Dedifferentiated amniotic fluid mesenchymal stem cell (primary cell): ENCODE data around the gene TGFB3.

Experiments
- DNase-seq: peaks from one replicate; pipeline ENCODE4 v3.0.0-alpha.2; 2016; ENCODE audit errors: extremely low spot score

TGFB3 gene

GRCh38 chr14:75987201-75987970, 5.6 kb upstream of the TGFB3 start:
- no peak for DNase-seq

DNA sequence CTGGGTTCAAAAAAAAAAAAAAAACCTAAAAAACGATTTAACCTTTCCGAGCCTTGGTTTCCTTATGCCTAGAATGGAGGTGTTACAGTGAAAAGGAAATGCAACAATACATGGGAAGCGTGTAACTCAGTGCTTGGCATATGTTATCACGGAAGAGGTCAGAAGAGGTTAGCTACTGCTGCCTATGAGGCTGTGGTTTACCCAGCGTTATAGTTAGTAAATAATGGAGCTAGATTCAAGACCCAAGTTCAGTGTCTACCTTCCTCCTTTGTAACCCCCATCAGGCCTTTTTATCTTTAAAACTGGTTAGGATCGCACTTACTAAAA, 4.6 kb upstream of the TGFB3 start:
- DNase-seq: no peak

GRCh38 chr14:75985618-75986438, 4.0 kb upstream of the TGFB3 start, which contains the start of gene IFT43:
IFT43 (plus strand) TSS chr14:75985763; CDS start chr14:75985787, 24 bp downstream.
- DNase-seq: peak; percentile 70

DNA sequence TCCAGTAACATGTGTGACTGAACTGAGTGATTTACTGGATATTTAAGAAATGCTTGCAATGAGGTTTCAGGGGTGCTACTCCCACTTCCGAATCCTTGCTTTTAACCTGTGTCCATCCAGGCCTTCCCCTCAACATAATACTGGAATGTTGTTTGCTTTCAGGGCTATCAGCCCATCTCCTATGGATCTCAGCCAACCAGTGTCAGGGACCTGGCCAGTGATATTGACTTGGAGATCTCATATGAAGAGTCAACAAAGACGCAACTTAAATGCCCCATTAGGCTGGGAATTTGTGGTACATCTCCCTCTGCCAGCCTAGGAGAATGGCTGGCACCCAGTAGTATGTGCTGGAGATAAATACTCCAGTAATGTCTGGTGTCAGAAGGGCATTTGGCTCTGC, 2.9 kb upstream of the TGFB3 start:
- no peak for DNase-seq

DNA sequence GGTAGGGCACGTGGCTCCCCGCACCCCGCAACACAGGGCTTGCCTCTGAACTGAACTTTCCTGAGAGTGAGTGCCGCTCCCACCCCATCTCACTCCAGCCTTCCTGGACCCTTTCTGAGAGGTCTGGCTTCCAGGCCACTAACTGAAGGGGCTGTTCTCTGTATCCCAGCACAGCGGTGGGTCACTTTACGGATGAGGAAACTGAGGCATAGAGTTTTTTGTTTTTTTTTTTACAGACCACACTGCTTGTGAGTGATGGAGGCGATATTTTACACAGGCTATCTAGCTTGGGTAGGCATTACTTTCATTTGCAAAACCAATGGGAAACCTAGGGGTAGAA, 1.2 kb upstream of the TGFB3 start:
- DNase-seq: no peak

DNA sequence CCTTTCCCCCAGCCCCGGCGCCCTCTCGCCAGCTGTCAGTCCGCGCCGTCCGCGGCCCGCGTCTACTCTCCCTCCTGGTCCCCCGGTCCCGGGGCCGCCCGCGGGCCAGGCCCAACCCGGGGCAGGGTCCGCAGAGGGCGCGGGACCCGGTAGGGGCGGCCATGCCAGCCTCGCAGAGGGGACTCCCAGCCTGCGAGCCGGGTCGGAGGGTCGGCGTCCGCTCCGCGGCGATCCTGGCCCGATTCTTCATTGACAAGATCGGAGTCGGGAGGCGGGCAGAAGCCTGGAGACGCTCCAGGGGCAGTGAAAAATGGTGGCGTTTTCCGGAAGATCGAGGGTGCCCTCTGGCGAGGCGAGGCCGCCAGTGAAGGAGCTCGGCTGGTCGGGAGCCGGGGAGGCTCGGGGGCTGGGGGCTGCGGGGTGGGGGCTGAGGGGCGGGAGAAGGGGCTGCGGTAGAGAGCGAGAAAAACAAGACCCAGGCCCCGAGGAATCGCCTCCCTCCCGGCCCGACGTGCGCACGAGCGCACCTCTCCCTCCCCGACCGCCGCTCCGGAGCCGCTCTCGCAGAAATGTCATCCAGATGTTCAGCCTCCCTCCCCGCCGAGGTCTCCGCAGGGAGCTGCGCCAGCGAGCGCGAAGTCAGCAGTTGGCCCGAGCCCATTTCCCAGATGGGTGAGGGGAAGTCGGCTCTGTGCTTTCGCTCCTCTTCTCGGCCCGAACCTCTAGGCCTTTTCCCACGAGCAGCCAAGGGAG, 647 bp upstream of the TGFB3 start:
- DNase-seq: peak; percentile 75

GRCh38 chr14:75980856-75981255, 939 bp downstream of the TGFB3 start:
- DNase-seq: no peak

DNA sequence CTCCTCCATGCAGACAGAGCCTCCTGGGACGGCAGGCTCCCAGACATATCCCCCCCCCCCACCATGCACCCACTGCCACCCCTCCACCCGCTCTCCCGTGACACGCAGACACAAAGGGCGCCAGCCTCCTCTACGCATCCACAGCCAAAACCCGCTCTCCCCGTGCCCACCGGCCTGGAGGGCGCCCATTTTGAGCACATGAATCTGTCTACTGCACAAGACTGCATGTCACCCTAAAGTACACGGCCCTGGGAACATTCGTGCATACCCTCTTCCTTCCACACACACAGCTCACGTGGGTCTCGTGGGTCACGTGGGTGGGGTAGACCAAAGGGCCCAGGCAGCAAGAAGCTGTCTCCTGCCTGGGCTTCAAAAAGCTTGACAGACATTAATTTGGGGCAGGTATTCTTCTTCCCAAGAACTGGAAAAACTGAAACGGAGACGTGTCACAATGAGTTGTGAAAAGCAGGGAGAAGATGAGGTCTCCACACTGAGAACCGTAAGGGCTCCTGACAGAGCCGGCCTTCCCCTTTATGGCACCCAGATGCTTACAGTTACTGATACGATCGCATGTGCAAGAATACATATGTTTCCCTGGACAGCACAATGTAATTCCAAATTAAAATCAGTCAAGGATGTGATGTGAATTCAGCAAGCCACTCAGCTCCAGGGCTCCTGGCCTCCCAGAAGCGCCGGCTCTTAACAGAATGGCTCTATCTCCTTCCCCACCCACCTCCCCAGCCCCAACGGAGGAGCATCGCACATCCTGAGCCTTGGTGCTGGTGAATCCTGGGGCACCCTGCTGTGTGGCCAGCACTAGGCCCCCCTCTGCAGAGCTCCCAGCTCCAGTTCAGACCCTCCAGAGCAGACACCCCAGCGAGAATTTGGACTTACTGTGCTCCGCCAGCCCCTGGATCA, 1.9 kb downstream of the TGFB3 start:
- no peak for DNase-seq

DNA sequence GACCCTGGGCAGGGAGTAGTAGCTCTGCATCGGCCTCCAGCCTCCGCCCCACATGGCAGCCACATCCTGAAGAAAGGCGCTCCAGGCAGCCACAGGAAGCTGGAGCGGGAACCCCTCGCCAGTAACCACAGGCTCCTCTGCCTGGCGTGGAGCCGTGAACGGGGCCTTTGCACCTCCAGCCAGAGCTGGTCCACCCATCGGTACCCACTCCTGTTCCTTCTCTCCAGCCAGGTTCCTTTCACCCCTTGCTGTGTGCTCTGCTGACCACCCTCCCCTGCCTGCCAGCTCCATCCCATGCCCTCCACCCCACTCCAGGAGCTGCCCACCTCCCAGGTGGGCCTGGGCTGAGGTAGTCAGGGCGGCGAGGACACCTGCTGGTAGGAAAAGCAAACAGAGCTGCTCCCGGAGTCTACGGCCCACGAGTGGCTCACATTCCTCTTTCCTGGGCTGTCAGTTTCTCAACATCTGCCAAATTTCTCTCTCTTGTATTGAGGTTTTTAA, 2.7 kb downstream of the TGFB3 start:
- DNase-seq: no peak

DNA sequence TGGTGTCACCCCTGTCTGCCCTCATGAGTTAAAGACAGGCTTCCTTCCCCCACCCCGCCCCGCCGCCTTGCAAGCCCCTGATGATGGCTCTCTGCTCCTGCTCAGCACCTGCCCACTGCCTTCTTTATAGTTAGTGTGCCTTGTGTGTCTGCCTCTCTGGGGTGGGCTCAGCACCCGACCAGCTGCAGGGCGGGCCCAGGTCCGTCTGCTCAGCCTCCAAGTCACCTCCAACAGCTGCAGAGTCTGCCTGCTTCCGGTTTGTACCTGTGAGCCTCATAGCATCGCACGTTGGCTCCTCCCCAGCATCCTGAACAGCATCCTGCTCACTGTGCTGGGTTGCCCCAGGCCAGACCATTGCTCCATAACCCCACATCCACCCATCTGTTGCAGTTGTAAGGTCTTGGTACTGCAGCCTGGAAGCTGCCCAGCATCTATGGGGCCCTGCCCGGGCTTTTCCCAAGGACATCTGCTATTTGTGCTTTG, 3.5 kb downstream of the TGFB3 start:
- no peak for DNase-seq

DNA sequence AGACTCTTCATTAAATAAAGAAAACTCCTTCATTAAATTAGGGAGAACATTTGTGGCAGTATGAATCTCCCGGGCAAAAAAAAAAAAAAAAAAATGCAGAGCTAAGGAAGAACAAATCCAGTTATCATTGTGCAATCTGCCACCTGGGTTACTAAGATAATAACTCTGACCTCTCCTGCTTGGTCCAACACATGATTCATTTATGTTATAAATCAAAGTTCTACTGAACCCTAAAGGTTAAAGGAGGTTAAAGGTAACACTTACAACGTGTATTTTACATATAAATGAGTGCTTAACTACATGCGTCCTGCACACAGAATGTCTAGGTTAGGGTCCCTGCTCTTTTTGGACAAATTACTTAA, 4.2 kb downstream of the TGFB3 start:
- DNase-seq: no peak

- no peak for DNase-seq
Observed at GRCh38 chr14:75976826-75977581, 4.8 kb downstream of the TGFB3 start.

- DNase-seq: no peak
Observed at GRCh38 chr14:75972801-75973421, 8.9 kb downstream of the TGFB3 start.

DNA sequence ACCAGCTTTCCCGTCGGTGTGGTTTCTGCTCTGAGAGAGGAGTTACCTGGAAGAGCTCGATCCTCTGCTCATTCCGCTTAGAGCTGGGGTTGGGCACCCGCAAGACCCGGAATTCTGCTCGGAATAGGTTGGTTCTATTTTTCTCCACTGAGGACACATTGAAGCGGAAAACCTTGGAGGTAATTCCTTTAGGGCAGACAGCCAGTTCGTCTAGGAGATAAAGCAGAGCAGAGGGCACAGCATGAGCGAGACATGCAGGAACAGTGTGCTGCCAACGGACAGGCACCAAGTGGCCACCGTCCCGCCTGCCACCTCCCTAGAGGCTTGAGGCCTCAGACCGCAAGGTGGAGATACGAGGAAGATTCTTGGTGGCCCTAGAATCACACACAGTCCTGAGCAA, 10.3 kb downstream of the TGFB3 start:
- no peak for DNase-seq

DNA sequence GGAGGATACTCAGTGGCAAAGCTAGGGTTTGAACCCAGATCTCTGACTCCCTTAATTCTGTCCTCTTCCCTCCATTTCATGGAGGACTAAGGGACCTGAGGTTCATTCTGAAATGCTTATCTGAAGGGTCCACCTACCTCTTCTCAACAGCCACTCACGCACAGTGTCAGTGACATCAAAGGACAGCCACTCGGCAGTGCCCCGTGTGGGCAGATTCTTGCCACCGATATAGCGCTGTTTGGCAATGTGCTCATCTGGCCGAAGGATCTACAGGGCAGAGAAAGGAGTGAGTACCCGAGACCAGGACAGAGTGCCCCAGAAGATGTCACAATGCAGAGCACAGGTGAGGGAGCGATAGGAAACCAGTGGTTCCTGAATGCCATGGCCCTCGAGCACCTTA, 10.8 kb downstream of the TGFB3 start:
- DNase-seq: no peak

- no peak for DNase-seq
Observed at GRCh38 chr14:75969891-75970290, 11.9 kb downstream of the TGFB3 start.

DNA sequence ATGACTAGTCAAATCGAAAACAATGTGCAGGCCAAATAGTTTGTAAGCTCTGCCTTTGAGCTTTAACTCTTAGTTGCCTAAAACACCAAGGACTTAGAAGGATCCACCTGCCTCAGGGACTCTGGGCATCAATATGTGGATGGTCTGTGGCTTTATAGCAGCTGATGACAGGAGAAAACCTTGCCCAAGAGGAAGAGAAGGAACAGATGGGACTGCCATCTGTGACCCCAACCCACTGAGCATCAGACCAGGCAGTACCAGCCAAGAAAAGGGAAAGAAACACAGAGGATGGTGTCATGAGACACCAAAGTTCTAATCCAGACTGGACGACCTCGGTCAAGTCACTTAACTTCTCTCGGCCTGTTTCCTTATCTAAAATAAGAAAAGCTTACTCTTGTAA, 12.7 kb downstream of the TGFB3 start:
- DNase-seq: no peak

- no peak for DNase-seq
Observed at GRCh38 chr14:75968456-75968855, 13.3 kb downstream of the TGFB3 start.

DNA sequence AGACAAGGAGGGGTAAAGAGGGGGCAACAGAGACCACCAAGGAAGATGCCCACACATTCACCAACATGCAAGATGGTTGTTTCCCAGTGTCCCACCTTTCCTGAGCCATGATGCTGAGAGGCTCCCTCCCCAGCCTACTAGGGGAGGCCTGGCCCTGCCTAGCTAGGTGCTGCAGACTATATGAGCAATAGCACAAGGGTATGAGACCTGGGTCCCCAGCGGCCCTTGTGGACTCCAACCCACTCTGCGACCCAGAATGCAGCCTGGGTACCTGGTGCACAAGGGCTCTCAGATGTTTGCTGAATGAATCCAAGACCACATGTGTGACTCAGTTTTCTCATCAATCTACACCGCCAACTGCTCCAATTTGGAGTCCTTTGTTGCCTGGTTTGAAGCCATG, 13.9 kb downstream of the TGFB3 start:
- no peak for DNase-seq

- DNase-seq: no peak
Observed at GRCh38 chr14:75961662-75962061, 20.1 kb downstream of the TGFB3 start.
